Psoas muscle (tissue), 8 donors: ENCODE measurements around the gene HS3ST2. TPM values are rescaled to one million over a fixed set of nuclear protein-coding genes. Genes with fewer than 3 reads are reported as not detected.

ENCODE experiments used
- ATAC-seq, 4 donors: fragments of 200-7000 bp; cut with Tn5 transposase; one replicate each; pipeline ENCODE4 v1.9.1; 2020; ENCODE audit warnings: moderate library complexity in 3 of 4, mild to moderate bottlenecking in 2 of 4
- DNase-seq, 2 donors: peaks; one replicate each; pipeline ENCODE4 v3.0.0-alpha.2; 2020
- H3K27ac ChIP-seq: fragments of 200-600 bp; one replicate; pipeline ENCODE4 v1.8.0; 2022
- H3K27me3 ChIP-seq, 3 donors: fragments of 200-600 bp in 1 of 3; one replicate each; pipeline versions ENCODE4 v1.6.1 to v1.8.0; 2013 to 2022; ENCODE audit warnings: low read length in 2 of 3, mild to moderate bottlenecking in 2 of 3, moderate library complexity in 1 of 3; ENCODE audit not compliant: insufficient read depth in 3 of 3
- H3K36me3 ChIP-seq, 2 donors: fragments of 200-600 bp in 1 of 2; one replicate each; pipeline versions ENCODE4 v1.6.1 to v1.8.0; 2013 to 2022; ENCODE audit warnings: low read depth in 1 of 2, mild to moderate bottlenecking in 1 of 2, moderate library complexity in 1 of 2; ENCODE audit not compliant: insufficient read depth in 1 of 2
- H3K4me1 ChIP-seq: fragments of 200-600 bp; one replicate; pipeline ENCODE4 v1.8.0; 2022
- H3K4me3 ChIP-seq: fragments of 200-600 bp; one replicate; pipeline ENCODE4 v1.8.0; 2022; ENCODE audit warnings: mild to moderate bottlenecking
- H3K9me3 ChIP-seq: fragments of 200-600 bp; one replicate; pipeline ENCODE4 v1.8.0; 2022
- CTCF ChIP-seq: fragments of 200-600 bp; IDR thresholded peaks from one replicate; pipeline ENCODE4 v1.8.0; 2022; ENCODE audit warnings: antibody characterized with exemption
- WGBS, 3 donors: extraction: QIAGEN DNeasy Blood & Tissue Kit; methylation state at CpG; one replicate each; pipeline versions ENCODE4 v1.1.6 to v1.1.7; 2013; 5-methylcytosine and 5-hydroxymethylcytosine counted together
- intact Hi-C, 2 donors: fragments of 100-400 bp; cut with DNase I; formaldehyde crosslinking; loops; one replicate each; pipeline versions ENCODE4 v1.11.0 to v1.14.2; 2022
- polyA plus RNA-seq, 3 donors: library from polyadenylated mRNA; stranded (reverse); fragments of 200-250 nt; gene quantifications; one replicate each; pipeline ENCODE4 v1.2.3, GENCODE V29; 2013
- total RNA-seq, 4 donors: library from RNA; stranded (reverse); fragmentation: NEBNext Ultra II Directional in 2 of 4; extraction: Animal tissue kit (Norgen Biotek cat#: 25700) in 2 of 4; gene quantifications; one replicate each; pipeline versions ENCODE4 v1.2.1 to v1.2.4, GENCODE V29; 2021 to 2023
- donor health status: healthy with polysubstance abuse.
- donor health status: DM: no; HTN: no; CAD: no; lungs with moderate emphysema.
- donor health status: Bipolar disorder and iron deficiency.
- donor health status: healthy.
- donor health status: DM: yes; HTN: yes; CAD: no.
- donor health status: DM: no; HTN: no; CAD: no.
- donor health status: DM: no; HTN: no; CAD: no.
- donor health status: DM: yes; HTN: yes; CAD: no.

HS3ST2 gene
- total and polyA plus RNA-seq, 7 donors = 0.05 to 1.6 (median 0.42) TPM; not detected in 1

GRCh38 chr16:22923491-22923890 is 109.5 kb downstream of the HS3ST2 start:
- DNase-seq (no peak), ATAC-seq (no peak)
- Histone ChIP-seq H3K36me3 (no peaks in the 10 kb centered on the region), H3K27me3 (no peaks in the 10 kb centered on the region), H3K4me1 (no peaks in the 10 kb centered on the region), H3K27ac (no peak overlapping the region), H3K4me3 (no peak overlapping the region), H3K9me3 (no peaks in the 10 kb centered on the region)
- intact Hi-C loops = no loop called here
- WGBS, 3 donors = 77 to 93% (median 77%) methylated on average over 3 of the region's 3 CpGs
- TF ChIP-seq CTCF = no peak

GRCh38 chr16:22924492-22924891 is 110.5 kb downstream of the HS3ST2 start:
- Histone ChIP-seq H3K36me3 (no peaks in the 10 kb centered on the region), H3K9me3 (no peaks in the 10 kb centered on the region), H3K4me1 (no peaks in the 10 kb centered on the region), H3K27me3 (no peaks in the 10 kb centered on the region), H3K27ac (no peak overlapping the region), H3K4me3 (no peak overlapping the region)
- DNase-seq (no peak), ATAC-seq (peak in 3 of 4 donors; percentile 54 to 78 (median 67))
- WGBS, 3 donors = 19 to 47% (median 23%) methylated on average over 5 of the region's 5 CpGs
- TF ChIP-seq CTCF = no peak
- intact Hi-C loops = no loop called here

GRCh38 chr16:22926105-22926751 is 112.3 kb downstream of the HS3ST2 start:
- H3K4me3 ChIP-seq = no peak overlapping the region
- ATAC-seq (peak; percentile 53 to 78 (median 70)), DNase-seq (no peak)
- no peaks in the 10 kb centered on the region for H3K27me3 ChIP-seq
- no peak overlapping the region for H3K27ac ChIP-seq
- no peaks in the 10 kb centered on the region for H3K9me3 ChIP-seq
- TF ChIP-seq CTCF = no peak
- no peaks in the 10 kb centered on the region for H3K4me1 ChIP-seq
- H3K36me3 ChIP-seq = no peaks in the 10 kb centered on the region
- intact Hi-C loops = no loop called here
- 41 to 66% (median 51%) methylated on average over 10 of the region's 10 CpGs for WGBS, 3 donors

- Histone ChIP-seq H3K4me3 (no peak overlapping the region), H3K9me3 (no peaks in the 10 kb centered on the region), H3K36me3 (no peaks in the 10 kb centered on the region), H3K27ac (no peak overlapping the region), H3K27me3 (peaks cover 0 to 3% (median 0%) of the 10 kb centered on the region in 3 donors), H3K4me1 (no peaks in the 10 kb centered on the region)
- WGBS, 3 donors = 54 to 60% (median 56%) methylated on average over 3 of the region's 3 CpGs
- TF ChIP-seq CTCF = no peak
- DNase-seq (no peak), ATAC-seq (no peak)
- intact Hi-C loops = no loop called here
Observed at GRCh38 chr16:22927306-22927705, 113.3 kb downstream of the HS3ST2 start.
